NCI-H1105 (cell line): Measurements from ENCODE around the gene MAML2.
A peak's percentile ranks its signal among the peaks of the same experiment; 100 is the strongest.

Experiments
- DNase-seq: peaks from one replicate; lab custom pipeline; 2025; lab: John Stamatoyannopoulos, UW

Gene MAML2

DNA sequence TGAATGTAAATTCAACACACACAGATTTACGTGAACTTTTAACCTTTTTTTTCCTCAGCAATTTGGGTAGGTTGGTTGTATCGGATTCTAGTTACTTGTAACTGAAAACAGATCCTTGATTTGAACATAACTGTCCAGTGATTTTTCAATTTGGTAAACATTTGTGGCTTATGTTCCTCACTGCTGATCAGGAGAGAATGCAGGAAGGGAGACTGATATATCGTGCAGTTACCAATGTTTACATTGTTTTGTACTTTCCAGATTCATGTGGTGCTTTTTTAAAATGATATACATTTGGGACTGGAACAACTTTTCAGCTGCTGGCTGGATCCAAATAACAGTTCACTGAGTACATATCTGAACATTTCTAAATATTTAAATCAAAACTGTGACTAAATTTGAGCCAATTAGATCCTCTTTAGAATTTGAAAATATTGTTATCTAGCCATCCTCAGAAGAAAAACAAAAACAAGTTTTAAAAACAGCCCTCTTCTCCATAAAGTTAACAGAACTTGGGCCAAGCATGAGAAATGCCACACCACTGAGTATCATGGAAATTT lies 334.8 kb downstream of the MAML2 start:
- DNase-seq, result no peak

DNA sequence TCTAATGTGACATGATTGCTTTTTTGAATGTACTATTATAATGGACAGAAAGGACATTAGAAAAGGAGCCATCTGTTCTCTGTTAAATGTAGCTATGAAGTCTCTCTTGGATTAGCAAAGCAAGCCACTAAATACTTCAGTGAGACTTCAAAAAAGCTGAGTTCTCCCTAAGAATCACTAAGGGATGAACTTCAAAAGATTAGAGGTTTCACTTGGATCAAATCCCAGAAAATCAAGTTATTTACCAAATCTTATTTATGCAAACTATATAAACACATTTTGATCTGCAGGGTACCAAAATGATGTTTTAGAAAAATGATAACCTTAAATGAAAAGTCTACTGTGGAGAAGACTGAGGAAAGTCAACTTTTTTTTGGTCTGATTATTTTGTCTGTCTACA lies 337.0 kb downstream of the MAML2 start:
- DNase-seq, result no peak

DNA sequence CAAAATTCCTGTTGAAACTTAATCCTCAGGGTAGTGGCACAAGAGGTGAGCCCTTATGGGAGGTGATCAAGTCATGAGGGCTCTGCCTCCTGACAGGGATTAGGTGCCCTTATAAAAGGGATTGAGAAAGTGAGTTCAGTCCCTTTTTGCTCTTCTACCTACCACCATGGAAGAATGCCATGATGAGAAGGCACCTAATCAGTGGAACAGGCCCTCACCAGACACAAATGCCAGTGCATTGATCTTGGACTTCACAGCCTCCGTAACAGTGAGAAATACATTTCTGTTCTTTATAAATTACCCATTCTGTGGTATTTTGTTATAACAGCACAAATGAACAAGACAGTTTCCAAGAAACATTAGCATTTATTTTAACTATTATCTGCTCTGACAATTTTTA lies 338.1 kb downstream of the MAML2 start:
- DNase-seq, result no peak

DNA sequence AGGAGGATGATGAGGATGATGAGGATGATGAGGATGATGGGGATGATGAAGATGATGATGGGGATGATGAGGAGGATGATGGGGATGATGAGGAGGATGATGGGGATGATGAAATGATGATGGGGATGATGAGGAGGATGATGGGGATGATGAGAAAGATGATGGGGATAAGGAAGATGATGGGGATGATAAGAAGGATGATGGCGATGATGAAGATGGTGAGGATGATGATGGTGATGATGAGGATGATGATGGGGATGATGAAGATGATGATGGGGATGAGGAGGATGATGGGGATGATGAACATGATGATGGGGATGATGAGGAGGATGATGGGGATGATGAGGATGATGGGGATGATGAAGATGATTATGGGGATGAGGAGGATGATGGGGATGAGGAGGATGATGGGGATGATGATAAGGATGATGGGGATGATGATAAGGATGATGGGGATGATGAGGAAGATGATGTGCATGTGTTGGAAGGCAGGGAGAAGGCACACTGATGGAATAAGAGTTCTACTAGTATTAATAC lies 340.2 kb downstream of the MAML2 start:
- no peak for DNase-seq

DNA sequence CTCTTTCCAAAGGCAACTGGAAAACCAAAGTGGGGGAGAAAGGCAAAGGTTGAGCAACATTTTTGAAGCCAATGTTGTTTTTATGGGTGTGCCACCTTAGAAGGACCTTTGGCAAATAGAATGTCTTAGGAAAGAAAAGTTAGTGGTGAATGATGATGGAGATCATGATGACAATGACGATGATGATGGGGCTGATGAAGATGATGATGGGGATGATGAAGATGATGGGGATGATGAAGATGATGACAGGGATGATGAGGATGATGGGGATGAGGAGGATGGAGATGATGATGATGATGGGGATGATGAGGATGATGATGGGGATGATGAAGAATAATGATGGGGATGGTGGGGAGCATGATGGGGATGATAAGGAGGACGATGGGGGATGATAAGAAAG lies 340.7 kb downstream of the MAML2 start:
- DNase-seq, result no peak

DNA sequence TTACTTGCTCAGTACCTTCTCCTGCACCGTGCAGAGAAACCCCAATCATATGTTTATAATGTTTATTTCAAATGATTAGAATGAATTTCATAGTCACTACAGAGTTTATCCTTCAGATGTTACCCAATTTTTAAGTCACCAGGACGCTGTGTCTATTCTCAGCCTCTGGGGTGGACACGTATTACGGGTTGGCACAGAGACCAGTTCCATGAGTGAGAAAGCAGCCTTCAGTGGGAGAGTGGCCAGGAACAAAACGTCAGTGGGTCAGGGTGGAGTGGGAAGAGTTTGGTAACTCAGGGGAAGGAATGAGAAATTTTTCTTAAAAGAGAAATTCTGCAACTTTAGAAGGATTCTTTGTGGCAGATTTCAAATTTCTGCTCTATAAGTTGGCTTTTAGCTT lies 342.0 kb downstream of the MAML2 start:
- no peak for DNase-seq

DNA sequence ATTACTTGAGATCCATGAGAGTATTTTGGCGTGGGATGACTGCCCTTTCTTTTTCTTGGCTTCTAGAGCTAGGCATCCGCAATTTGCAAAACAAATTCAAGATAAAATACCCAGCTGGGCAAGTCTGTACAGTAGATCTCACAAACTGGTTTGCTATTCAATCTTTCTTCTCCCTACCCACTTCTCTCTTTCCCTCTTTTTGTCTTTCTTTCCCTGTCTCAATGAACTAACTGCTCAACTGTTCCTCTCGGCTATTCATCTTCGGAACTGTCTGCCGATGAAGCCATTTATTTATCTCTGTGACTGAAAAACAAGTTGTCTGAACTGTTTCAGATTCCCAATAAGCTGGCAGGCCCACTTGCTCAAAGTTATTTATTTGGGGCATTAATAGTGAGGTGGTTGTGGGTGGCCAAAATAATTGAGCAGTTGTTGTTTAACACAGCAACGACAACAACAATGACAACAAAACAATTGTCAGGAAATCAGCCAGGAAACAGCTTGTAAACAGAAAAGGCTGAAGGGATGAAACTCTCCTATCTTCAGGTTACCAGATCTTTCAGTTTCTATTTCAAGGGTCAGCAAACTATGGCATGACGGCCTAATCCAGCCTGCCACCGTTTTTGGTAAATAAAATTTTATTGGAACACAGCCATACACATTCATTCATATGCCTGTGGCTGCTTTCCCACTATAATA lies 343.1 kb downstream of the MAML2 start:
- DNase-seq, result peak; percentile 28

DNA sequence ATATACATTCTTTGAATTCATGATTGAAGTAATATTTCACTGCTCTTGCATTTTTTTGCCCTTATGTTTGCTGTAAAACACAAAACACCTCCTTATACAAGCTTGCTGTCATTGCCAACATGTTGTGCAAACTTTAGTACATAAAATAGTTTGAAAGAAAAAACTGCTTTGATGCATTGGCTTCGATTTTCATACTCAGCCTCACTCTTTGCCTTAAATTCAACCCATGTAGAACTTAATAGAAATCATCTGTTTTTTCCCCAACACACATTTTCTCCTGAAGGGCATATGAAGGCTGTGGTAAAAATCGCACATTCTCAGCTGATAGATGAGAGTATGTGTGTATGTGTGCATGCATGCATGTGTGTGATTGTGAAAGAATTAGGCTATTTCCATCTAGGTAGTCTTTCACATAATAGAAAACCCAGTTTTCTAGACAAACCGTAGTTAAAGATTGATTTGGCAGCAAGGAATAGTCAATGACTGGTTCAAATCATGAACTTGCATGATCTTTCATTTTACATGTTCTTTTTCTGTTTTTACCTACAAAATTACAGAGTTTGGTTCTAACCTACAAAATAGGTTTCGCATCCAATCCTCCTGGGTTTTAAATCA lies 346.3 kb downstream of the MAML2 start:
- no peak for DNase-seq

DNA sequence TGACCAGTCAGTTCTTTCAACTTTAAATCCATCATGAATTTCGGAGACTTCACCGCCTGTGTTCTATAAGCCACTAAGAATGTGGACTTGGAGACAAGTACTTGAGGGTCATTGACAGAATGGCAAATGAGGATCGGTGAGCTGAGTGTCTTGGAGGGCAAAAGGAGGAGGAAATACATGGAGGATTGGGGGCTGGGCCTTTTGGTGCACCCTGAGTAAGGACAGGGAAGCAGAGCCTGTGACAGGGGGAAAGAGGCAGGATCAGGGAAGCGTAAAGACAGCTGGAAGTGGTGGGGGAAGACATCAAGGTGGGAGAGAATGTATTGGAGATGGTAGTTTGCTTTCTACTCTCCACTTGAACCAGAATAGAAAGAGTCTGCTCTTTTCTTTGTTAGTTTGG lies 348.7 kb downstream of the MAML2 start:
- no peak for DNase-seq

DNA sequence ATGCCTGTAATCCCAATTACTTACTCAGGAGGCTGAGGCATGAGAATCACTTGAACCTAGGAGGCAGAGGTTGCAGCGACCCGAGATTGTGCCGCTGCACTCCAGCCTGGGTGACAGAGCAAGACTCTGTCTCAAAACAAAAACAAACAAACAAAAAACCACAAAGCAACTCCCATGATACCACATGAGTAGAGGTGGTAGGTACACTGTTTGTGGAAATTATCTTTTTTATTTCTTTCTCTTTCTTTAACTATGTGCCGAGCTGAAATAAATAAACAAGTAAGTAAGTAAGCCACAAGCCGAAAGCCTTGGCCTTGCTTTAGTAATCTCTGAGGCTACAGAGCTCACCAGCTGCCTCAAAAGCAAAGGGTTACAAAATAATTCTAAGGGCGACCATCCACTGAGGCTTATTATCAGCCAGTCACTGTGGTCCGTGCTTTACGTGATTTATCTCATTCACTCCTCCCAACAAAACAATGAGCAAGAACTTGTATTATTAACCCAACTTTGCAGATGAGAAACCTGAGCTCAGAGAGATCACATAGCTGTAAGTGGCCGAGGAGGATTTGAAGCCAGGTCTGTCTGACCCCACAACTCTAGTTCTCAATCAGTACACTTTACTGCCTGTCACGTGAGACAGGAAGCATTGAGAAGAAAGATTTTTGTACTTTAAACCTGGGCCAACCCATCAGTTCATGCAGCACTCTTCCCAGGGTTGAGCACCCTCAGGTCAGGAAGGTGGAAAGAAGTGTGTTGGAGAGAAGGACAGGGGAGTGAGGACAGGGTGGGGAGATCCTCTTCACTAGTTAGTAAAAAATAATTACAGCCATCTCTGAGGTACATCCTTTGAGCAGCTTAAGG lies 349.3 kb downstream of the MAML2 start:
- DNase-seq, result no peak

DNA sequence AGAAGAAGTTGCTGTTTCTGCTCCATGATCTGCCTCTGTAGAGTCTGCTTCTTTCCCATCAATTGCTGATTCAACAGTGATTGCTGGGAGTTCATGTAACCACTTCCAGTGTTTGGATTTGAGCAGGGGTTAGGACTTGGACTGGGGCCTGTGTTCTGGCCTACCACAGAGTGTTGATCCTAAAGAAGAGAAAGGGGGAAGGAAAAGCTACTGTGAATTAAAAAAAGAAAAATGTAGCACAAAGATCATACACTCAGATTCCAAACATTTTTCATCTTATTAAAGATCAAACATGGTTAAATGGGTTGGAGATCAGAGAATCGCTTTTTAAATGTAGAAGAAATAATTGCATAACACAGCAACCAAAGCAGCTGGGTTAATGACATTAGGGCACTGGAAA lies 351.4 kb downstream of the MAML2 start:
- DNase-seq, result no peak

DNA sequence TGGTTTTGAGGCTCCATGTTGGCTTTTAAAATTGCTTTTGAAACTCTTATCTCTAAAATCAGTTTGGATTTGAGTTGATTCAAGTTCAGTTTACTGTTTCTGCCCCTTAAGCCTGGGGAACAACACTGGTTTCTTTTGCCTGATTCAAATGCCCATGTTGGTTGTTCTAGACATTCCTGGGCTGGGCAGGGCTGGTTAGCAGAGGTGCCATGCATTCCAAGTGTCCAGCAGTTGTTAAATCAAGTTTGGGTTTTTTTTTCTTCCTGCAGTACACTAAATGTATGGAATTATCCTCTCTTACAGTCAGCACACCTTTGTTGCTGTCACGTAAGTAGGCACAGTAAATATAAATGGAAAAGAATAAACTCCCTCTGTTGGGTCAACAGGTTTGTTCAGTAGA lies 351.9 kb downstream of the MAML2 start:
- no peak for DNase-seq

DNA sequence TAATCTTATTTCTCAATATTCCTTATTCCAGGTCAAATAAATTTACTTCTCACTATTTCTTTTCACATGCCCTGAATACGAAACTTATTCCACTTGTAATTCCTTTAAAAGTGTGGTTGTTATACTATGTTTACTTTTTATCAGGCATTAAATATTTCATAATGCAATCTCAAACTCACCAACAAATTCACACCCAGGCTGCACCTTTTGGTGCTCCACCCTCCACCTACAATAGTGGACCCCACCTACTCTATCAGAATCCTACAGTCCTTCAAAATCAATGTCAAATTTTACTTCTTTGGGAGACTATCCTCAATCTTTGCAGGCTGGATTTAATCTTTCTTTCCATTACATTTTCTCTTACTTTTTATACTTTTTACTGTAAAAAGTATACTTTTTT lies 353.2 kb downstream of the MAML2 start:
- no peak for DNase-seq

DNA sequence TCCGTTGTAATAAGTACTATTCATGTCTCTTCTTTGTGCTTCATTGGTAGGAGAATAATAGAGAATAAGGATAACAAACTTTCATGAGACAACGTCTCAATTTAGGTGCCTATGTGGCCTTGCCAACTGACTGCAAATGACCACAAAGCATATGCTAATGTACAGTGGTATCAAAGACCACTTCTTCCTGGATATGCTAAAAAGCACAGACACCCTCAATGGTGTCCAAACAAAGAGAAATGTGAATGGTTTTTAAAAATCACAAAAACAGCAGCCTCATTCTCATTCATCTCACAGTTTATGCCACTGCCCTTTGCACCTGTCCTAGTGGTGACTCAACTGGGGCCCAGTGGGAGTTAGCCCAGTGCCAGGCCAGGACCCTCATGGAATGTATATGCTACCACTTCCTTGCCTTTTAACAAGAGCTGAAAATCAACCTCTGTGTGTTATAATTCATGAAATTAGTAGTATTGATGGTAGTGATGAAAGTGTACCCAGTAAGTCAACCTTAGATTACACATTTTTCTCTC lies 353.9 kb downstream of the MAML2 start:
- DNase-seq, result no peak

DNA sequence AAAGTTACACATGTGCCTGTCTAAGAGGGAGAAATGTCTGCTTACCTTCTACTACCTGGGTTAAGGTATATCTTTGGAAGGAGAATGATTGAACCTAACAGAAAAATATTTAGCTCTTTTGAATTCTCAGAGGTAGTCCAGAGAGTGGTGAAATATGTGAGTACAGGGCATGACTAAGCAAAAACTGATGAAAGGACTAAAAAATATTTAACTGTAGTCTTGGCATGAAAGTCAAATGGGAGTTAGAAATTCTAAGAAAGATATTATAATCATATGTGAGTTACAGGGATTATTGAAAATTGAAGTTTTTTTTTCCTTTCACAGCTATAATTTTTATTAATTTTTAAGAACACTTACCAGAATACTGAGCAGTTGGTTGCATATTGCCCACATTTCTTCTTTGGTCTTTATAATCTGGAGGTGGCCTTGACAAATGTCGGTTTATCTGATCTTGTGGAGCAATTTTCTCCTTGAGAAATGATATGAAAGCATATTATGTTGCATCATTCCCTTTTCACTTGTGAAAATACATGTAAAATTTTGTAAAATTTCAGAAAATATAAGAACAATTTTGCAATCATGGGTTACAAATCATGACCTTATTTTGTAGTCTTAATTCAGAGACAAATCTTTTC lies 357.7 kb downstream of the MAML2 start:
- no peak for DNase-seq

DNA sequence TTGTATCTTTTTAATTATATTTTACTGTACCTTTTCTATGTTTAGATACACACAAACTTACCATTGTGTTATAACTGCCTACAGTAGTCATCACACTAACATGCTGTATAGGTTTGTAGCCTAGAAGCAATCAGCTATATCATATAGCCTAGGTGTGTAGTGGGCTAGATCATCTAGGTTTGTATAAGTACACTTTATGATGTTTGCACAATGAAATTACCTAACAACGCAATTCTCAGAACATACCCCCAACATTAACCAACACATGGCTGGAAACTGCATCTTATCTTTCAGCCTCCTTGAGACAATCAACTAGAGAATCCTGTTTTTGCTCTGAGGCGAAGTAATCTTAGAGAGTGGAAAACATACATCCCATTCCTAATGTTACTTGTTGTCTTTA lies 358.9 kb downstream of the MAML2 start:
- no peak for DNase-seq

DNA sequence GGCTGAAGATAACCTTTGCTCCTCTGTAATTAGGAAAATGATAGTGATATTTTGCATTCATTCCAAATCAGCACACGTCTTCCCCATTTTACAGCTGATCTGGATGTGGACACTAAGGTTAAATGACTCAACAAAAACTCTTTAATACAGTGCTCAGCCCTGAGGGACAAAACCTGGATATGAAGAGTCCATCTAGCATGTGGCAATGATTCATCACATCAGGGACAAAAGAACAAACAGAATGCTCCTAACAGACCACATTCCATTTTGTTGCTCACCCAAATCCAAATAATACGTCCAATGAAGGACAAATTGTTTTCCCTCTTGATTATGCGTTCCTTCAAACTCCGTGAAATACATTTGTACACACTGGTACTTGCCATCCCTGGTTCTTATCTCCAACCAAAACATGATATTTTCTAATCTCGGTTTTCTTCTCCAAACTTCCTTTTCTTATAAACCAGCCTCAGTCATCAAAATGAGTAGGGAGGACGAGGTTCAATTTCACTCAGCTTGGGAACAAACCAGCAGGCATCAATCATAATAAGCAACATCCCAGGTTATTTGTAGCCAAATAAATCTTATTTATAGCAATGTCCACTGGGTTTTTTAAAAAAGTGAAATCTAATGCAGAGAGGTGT lies 365.3 kb downstream of the MAML2 start:
- no peak for DNase-seq

DNA sequence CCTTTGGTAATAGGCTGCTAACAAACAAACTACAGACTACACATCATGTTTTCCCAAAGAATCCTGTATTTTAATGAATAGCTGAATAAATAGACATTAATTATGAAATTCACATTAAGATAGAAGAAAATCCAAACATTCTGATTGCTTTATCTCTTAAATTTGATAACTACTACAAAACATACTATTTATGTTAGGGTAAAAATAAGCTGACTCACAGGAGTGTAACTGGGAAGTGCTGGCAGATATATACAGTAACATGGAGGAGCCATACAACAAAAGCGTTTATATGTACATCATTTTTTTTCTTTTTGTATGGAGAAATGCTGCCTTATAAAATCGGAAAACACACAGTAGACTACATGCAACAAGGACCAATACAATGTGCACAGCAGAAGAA lies 366.4 kb downstream of the MAML2 start:
- DNase-seq, result no peak

DNA sequence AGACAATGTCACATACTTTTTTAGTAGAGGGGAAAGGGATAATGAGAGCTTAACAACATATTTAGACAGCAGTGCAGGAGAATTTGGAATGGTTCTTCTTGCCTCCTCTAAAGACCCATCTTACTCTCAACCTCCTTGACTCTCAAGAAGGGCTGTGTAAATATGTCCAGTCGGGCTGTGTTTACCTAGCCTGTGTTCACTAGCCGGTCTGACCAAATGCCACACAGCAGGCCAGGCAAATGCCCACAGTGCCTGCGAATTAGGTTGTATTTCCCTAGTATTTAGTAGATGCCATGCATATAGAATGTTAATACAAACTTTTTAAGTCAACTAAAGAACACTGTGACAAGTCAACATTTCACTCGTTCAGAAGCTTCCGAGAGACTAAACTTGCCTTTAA lies 367.7 kb downstream of the MAML2 start:
- no peak for DNase-seq

DNA sequence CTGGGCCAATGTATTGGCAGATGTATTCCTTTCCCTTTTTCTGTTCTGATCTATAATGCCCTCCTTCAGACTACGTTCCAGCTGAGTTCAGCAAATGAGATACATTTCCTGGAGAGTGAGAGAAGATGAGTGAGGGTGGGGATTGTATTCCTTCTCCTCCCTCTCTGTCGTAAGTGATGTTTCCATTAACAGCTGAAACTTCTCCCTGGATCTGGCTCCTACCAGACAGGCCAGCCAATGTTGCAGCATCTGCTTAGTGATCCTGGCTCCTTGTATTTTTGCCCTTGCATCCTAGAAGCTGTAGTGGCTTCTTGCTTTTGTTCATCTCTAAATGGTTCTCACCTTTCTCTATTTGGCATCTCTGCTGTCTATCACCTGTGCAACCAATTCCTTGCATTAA lies 370.9 kb downstream of the MAML2 start:
- DNase-seq, result no peak

DNA sequence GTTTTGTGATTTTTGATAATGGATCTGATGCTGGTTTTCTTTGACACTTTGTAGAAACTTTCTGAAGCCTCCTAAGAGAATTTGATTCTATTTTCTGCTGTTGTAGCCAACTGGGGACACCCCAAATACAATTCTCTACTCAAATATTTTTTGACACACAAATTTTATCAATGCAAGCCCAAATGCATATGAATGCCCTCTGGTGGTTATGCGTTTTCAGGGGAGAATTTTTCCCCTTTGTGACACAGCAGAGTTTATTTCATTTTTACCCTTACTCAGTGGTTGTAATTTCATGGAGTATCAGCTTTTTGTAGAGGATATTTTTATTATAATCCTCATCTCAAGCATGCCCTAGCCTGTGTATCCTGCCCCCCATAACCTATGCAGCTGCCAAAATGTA lies 374.4 kb downstream of the MAML2 start:
- DNase-seq, result no peak
